Stimulated activated CD4-positive, alpha-beta T cell treated with anti-CD3 and anti-CD28 coated beads, Interleukin-2, amount 100 ng/mL, for 48 hours (primary cell): ENCODE data around the gene DCLK2.

Experiments used
- DNase-seq, 2 donors: peaks; one replicate each; pipeline ENCODE4 v3.0.0-alpha.2; 2020

The DCLK2 gene

GRCh38 chr4:150250293-150250997 is 172.2 kb downstream of the DCLK2 start:
- no peak for DNase-seq

GRCh38 chr4:150250998-150251651 is 172.9 kb downstream of the DCLK2 start:
- DNase-seq = no peak

- DNase-seq = no peak
Measured at GRCh38 chr4:150251752-150252190, 173.5 kb downstream of the DCLK2 start.

GRCh38 chr4:150252306-150252705 is 174.1 kb downstream of the DCLK2 start:
- DNase-seq = no peak

GRCh38 chr4:150252741-150253140 is 174.5 kb downstream of the DCLK2 start:
- no peak for DNase-seq

GRCh38 chr4:150253416-150253815 is 175.2 kb downstream of the DCLK2 start:
- no peak for DNase-seq

GRCh38 chr4:150253965-150254630 is 175.9 kb downstream of the DCLK2 start:
- no peak for DNase-seq

- no peak for DNase-seq
Measured at GRCh38 chr4:150255610-150256224, 177.5 kb downstream of the DCLK2 start.

GRCh38 chr4:150256225-150256620 is 178.0 kb downstream of the DCLK2 start:
- DNase-seq = no peak

- DNase-seq = no peak
Measured at GRCh38 chr4:150256841-150257730, 178.8 kb downstream of the DCLK2 start.

GRCh38 chr4:150258569-150258968 is 180.3 kb downstream of the DCLK2 start:
- no peak for DNase-seq

GRCh38 chr4:150259861-150260567 is 181.8 kb downstream of the DCLK2 start:
- DNase-seq = no peak

GRCh38 chr4:150261571-150261970 is 183.3 kb downstream of the DCLK2 start:
- DNase-seq = no peak

GRCh38 chr4:150262611-150263010 is 184.4 kb downstream of the DCLK2 start:
- DNase-seq = no peak

GRCh38 chr4:150264595-150265161 is 186.4 kb downstream of the DCLK2 start:
- no peak for DNase-seq

GRCh38 chr4:150265806-150266205 is 187.6 kb downstream of the DCLK2 start:
- DNase-seq = no peak

- no peak for DNase-seq
Measured at GRCh38 chr4:150268444-150268843, 190.2 kb downstream of the DCLK2 start.

- DNase-seq = no peak
Measured at GRCh38 chr4:150278206-150278605, 200.0 kb downstream of the DCLK2 start.

GRCh38 chr4:150280081-150280895 is 202.0 kb downstream of the DCLK2 start:
- no peak for DNase-seq

- no peak for DNase-seq
Measured at GRCh38 chr4:150280975-150281374, 202.7 kb downstream of the DCLK2 start.

- no peak for DNase-seq
Measured at GRCh38 chr4:150283689-150284088, 205.4 kb downstream of the DCLK2 start.
